Measurements from ENCODE around the gene KNOP1.
"Not testable (repeated sequence)": the region's sequence is repeated elsewhere in the genome, so short reads cannot be mapped to it uniquely, and the experiment has no call there.

The KNOP1 gene

DNA sequence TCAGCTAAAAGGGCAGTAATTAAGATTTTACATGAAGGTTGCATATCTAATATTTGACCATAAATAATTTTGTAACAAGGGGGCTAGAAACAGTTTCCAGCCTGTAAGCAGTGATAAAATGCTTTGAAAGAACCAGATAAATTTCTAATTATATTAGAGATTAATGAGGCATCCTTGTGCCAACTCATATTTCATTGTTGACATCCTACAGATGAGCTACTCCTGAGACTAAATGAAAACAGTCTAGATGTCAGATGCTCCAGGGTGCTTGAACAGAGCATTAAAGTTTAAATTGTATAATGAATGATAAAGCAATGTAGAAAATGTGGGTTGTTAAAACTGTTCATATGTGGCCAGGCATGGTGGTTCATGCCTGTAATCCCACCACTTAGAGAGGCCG is 23.3 kb upstream of the KNOP1 start:
- no peak for DNase-seq

DNA sequence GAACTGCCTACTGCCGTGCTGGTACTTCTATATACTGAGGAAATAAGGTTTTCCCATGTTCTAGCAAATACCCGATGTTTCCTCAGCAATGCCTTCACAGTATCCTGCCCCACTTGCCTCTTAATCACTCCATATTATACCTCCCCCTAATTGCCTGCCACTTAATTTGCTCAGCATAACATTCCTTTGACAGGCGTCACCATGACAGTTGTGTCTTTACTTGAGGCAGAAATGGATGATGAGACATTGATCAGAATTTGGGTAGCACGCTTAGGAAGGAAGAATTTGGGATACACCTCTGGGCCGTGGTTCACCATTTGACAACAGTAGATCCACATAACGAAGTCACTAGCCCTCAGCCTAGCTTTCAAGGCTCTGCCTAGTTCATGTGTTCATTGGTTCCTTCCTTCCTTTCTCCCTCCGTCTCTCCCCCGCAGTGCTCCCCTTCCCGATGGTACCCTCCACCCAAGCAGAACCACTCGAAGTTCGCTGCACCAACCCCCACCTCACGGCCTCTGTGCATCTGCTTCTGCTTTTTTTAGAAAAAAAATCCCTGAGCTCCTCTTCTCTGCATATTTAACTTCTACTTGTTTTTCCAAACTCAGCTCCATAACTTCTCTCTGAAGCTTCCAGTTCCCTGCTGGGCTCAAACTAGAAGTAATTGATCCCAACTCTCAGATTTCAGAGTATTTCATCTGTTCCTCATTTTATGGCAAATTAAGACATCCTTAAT is 19.4 kb upstream of the KNOP1 start:
- DNase-seq: no peak

DNA sequence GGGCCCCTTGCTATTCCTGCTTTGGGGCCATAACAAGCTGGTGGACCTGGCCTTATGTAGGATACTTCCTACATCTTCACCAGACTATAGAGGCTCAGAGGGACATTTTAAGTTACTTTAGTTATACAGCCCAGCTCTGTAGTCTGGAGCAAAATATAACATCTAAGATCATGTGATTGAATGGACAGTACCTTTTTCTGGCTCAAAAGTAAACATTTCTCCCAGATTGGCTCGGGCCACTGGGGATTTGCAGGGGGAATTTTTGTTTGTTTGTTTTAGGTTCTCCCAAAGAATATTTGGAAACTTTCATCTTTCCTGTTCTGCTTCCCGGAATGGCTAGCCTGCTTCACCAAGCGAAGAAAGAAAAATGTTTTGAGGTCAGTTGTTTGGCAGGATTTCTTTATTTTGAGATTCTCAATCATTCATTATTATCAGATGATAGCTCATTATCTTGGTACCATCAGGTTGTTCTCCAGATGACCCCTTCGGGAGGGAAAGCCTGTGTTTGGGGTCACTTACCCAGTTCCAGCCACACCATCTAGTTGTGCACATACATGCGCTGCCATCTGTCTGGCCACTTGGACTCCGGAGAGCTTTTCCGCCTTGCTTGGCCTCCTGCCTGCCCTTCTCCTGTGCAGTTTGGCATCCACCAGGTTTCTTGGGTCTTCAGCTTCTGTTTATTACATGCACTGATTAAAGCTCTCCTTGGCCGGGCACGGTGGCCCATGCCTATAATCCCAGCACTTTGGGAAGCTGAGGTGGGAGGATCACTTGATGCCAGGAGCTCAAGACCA is 17.2 kb upstream of the KNOP1 start:
- no peak for DNase-seq

DNA sequence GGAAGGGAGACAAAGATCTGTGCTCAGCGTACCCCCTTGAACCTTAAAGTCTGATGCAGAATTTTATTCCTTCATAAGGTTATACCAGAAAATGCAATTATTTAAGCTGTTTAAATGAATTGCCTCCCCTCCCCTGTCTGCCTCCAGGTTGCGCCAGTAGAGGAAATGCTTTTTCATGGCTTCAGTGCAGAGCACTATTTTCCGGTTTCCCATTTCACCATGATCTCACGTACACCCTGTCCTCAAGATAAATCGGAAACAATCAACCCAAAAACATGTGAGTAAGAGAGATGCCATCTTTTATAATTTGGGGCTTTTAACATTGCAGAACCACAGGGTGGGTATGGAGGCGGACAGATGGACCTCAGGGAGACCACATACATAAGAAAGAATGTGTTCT is 15.5 kb upstream of the KNOP1 start:
- no peak for DNase-seq

DNA sequence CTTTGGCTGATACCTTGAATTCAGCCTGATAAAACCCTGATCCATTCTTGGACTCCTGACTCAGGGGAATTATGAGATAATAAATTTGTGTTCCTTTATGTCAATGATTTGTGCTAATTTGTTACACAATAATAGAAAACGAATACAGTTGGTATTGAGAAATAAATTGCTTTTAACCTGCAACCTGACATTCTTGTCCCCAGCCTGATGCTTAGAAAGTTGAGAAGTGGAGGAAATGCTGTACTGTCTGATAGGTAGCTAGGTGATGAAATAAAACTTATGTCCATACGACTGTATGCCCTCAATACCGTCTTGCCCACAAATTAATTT is 10.6 kb upstream of the KNOP1 start:
- DNase-seq: no peak

DNA sequence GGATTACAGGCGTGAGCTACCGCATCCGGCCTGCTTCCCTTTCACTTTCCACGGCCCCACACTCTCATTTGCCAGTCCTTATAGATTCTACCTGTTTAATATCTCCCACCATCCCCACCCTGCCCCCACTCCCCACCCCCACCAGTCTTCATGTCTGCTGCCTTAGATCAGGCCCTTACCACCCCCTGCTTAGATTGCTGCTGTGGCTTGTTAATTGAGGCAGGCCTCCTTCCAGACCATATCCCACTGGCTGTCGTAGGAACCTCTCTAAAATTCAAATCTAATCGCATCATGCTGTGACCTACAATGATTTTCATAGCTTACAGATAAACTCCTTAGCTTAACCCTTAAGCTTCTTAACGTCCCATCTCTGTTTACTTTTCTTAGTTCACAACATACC is 5.0 kb upstream of the KNOP1 start:
- no peak for DNase-seq

DNA sequence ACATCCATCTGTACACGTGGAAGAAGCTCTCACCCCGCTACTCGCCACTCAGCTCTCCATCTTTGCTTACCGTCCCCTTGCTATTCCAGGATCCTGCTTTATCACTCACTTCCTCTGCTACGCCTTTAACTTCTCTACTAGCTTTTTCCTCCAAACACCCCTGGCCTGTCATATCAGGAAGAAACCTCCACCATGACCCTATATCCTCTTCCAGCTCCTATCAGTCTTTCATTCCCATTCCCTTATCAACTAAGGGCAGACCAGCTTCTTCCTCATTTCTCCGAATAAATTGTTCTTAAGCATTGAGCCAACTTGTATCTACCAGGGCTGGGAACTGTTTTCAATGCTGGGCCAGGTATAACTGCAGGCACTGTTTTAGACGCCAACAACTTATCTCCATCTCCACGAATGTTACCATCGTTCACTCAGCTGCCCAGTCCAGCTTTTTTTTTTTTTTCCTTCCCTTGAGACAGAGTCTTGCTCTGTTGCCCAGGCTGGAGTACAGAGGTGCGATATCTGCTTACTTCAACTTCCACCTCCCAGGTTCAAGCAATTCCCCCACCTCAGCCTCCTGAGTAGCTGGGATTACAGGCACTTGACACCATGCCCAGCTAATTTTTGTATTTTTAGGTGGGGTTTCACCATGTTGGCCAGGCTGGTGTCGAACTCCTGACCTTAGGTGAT is 4.4 kb upstream of the KNOP1 start:
- no peak for DNase-seq

DNA sequence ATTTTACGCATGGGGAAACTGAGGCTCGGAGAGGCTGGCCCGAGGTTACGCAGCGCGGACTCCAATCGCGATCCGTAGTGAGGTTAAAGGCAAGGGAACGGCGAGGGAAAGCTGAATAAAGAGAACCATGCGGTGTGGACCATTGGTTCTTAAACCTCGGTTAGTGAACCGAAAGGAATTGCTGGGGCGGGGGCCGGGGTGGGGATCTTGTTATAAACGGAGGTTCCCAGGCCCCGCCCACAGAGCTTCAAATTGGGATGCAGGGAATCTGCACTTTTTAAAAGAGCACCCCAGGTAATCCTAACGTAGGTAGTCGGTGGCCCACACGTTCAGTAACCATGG is 568 bp upstream of the KNOP1 start:
- no peak for DNase-seq

DNA sequence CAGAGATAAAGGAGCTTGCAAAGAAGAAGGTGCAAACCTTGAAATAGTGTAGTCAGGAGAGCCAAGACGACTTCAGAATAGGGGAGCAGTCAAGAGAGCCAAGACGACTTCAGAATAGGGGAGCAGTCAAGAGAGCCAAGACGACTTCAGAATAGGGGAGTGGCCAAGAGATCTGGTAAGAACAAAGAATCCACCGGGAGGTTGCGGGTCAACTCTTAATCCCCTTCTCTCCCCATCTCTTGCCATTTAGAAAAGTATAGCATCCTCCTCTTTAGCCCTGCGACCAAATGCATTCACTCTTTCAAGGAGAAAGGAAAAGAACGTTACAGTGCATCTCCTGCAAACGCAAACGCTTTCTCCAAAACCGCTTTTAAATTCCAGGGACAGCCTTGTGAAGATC is 713 bp downstream of the KNOP1 start:
- DNase-seq: no peak

DNA sequence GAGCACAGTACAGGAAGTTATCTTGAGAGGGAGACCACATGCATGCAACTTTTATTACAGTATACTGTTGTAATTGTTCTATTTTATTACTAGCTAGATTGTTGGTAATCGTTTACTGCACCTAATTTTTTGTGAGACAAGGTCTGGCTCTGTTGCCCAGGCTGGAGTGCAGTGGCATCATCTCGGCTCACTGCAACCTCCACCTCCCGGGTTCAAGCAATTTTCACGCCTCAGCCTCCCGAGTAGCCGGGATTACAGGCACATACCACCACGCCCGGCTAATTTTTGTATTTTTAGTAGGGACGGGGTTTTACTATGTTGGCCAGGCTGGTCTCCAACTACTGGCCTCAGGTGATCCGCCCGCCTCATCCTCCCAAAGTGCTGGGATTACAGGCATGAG is 1.3 kb downstream of the KNOP1 start:
- DNase-seq: not testable (repeated sequence)

DNA sequence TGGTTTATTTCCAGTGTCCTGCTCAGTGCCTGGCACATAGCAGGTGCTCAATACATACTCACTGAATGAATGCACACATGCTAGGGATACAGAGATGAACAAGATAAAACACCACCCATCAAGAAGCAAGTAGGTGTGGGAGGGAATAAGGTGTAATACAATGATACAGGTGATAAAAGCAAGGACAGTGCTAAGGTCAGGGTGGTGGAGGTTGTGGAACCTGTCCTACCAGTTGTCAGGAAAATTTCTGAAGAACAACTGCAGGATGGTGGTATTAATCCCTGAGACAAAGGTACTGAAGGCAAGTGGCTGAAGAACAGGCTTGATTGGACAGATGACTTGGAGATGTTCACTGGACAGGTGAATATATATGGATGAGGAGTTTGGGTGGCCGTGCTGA is 1.8 kb downstream of the KNOP1 start:
- no peak for DNase-seq

DNA sequence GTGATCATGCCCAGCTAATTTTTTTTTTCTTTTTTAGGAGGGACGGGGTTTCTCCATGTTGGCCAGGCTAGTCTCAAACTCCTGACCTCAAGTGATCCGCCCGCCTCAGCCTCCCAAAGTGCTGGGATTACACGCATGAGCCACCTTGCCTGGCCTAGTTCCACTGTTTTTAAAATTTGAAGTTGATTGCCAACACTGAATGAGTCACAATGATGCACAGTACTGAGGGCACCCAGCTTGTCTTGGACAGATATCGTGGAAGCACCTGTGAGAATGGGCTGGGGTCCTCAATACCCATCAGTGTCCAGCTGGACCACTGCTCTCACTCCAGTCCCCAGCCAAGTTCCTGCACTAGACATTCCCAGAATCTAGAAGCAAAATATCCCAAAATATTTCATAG is 2.5 kb downstream of the KNOP1 start:
- no peak for DNase-seq

DNA sequence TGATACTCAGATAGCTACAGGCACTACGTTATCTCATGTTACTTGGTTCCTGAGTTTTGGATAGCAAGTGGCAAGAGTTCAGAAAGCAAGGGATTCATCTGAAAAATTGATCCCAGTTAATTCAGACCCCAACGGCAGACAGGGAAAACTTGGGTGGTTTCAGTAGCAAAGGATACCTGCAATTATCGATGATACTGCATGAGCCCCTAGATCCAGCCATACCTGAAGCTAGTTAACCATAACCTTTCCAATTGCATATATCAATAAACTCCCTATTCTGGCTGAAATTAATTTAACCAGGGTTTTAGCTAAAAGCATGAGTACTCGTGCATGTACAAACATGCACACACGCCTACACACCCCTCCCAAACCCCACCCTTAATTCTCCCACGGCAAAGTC is 4.3 kb downstream of the KNOP1 start:
- DNase-seq: no peak

DNA sequence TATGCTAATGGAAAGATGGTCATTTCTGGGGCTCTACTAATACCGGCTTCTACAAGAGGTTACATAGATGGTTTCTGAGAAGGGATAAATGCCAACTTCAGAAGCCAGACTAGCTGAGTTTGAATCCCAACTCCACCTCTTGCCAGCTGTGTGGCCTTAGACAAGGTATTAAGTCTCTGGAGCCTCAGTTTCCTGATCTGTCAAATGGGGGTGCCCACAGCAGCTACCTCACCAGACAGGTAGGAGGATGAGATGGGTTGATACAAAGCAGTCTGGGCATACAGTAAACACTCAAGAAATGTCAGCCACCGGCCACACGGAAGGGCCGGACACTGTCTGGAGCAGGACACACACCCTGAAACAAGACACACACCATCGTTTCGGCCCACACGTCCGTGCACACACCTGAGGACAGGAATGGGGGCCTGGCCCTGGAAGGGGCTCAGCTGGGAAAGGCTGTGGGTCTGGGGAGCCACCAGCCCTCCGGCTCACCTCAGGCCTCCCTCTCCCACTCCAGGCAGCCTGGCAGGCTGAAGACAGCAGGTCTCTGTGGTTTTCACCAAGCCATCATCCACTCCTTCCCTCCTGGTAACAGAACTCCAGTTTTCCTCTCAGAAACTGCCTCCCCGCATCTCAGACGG is 5.5 kb downstream of the KNOP1 start:
- no peak for DNase-seq

DNA sequence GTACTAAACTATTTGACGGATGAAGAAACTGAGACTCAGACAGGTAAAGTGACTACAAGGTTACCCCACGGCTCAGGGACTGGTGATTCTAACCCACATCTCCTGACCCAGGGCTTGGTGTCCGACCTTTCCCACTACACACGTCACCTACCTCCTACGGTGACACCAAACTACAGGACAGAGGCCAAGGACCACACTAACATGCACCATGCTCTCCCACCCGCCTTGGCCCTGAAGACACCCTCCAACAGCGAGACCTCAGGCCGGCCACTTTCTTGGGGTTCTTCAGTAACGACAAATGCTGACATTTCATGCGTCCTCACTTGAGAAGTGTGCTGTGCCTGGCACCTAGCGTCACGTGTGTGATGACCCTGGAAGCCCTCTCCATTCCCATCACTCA is 6.4 kb downstream of the KNOP1 start:
- no peak for DNase-seq

DNA sequence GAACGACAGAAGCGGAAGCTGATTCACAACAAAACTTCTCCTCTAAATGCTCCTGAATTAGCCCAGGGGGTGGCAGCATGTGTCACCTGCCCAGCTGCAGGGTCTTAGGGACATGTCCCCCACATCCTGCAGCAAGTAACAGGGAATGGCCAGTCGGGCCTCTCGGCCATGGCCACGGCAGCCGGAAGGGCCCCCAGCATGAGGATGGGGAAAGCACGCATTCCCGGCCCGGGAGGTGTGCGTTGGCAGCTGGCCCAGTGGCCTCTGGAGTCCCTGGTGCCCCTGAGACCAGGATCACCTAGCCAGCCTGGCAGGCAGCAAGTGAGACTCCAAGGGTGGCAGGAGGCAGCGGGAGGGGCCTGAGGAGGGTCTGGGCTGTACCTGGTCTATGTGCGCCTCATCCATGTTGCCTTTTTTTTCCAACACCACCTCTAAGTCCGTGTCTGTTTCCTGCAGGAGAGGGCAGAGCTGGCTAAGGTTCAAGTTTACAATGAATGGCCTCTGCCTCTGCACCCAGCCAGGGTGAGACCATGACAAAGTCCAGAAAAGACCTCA is 7.0 kb downstream of the KNOP1 start:
- DNase-seq: no peak

DNA sequence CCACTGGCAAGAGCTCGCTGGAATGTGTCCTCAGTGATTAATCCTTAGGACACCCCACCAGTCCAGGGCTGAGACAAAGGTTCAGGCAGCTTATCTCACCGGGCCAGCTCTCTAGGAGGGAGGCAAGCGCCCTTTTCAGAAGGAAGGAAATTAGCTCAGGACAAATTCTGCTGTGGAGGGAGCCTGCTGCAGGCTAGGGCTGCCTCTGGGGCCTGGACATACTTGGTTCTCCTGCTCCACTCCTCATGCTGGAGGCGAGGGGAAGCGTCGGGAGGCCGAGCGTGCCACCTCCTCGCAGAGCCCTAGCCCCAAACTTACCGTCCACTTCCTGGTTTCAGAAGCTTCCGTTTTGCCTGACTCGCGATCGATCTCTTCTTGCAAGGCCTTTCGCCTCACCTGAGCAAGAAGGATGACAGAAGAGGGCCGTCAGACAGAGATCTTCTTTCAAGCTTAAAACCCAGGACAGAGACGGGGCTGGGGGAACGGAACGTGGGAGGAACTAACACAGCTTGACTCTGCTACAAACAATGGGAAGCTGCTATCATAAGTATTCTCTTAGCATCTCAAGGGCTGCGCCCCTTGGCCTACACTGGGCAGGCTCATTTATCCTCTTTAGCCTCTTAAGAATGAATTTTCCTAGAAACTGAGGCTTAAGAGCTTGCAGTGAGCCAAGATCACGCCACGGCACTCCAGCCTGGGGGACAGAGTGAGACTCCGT is 7.7 kb downstream of the KNOP1 start:
- DNase-seq: no peak

DNA sequence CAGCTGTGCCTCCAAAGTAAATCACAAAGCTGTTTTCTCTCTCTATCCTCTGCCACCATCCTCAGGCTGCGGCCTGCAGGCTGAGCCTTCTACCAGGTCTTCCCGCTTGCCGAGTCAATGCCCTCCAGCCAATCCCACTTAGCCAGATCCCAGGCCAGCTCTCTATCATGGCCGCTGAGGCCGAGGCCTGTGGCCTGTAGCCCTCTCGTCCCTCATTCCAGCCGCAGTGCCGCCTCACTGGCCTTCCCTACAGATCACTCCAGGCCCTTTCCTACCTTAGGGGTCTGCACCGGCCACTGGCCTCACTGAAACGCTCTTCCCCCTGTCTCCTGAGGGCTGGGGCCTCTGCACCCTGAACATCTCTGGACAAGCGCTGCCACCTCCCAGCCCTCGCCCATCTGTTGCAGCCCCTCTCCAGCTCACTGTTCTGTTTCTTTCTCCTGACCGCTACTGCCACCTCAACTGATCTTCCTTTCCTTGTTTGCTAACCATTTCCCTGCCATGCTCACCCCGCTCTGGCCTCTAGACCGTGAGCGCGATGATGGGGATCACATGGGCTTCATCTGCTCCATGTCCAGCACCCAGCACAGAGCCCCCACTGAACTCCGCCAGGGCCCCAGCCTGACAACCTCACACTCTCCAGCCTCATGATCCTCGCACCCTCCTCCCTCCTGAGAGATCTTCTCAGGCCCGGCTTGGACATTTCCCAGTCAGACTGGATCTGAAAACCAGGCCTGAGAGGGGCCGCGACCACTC is 8.5 kb downstream of the KNOP1 start:
- no peak for DNase-seq

DNA sequence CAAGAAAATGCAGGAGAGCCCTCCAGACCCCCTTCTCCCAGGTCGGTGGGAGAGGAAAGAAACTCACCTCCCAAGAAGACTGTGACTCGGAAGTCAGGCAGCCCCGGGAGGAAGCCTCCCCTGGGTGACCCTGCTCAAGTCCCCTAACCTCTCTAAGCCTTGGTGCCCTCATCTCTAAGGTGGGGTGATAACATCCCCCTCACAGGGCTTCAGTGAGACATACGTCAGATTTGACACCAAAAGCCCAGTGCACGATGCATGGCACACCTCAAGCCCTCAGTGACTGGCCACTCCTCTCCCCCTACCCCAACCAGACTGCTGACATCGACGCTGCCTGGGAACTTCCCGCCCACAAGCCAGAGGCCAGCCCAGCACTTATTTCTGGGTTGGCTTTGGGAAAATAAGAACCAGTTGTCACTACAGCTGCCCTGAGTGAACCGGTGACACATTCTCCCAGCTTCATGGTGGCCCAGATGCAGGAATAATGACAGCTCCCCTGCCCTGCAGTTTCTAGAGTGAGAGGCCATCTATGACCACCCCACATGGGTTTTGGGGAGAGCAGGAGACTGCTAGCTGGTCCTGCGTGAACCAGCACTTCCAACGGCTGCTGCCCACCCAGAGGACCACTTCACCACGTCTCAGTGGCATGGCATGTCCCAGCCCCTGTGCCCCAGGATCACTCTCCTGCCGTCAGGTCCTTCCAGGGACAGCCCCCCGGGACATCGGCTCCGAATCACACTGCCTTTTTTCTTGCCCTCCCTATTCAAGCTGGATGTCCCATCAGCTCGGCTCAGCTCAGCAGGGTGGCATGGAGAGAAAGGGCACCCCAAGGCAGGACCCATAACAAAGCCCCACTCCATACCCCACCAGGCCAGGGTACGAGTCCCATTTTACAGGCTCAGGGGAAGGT is 9.5 kb downstream of the KNOP1 start:
- DNase-seq: no peak

DNA sequence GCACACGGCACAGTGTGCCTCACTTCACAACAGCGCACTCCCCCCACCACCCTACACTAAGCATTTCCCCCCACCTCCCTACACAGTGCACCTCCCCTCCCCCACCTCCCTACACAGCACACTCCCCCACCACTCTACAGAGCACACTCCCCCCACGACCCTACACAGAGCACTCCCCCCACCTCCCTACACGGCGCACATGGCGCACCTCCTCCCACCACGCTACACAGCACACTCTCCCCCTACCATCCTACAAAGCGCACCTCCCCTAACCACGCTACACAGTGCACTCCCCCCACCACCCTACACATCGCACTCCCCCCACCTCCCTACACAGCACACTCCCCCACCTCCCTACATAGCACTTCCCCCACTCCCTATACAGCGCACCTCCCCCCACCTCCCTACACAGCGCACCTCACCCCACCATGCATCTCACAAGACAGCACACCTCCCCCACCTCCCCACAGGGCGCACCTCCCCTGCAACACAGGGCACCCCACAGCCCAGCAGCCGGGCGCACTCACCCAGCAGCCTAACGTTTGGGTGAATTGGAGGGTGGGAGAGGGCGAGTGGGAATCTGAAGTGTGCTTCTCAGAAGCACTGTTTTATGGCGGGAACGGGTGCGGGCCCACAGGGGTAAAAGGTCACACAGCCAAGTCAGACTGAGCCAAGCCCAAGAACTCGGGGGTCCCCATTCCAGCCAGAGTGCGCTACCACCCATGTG is 10.3 kb downstream of the KNOP1 start:
- no peak for DNase-seq
